Fibroblast of lung (primary cell): ENCODE results near the gene KIAA1614. TPM values are rescaled to one million over a fixed set of nuclear protein-coding genes. Genes with fewer than 3 reads are reported as not detected.

ENCODE experiments used
- DNase-seq, 2 donors: peaks; one replicate each; pipeline versions ENCODE4 v3.0.0 to v3.0.0-alpha.2; 2010; ENCODE audit warnings: low read depth in 2 of 2
- H2AFZ ChIP-seq: 2 replicates; pipeline ENCODE4 v1.5.1; 2012; ENCODE audit warnings: low read length, control low read depth, inconsistent platforms
- H3K27ac ChIP-seq: 2 replicates; pipeline ENCODE4 v1.5.1; 2011; ENCODE audit warnings: low read length, control low read depth; ENCODE audit not compliant: insufficient read depth
- H3K27me3 ChIP-seq: 2 replicates; pipeline ENCODE4 v1.5.1; 2011; ENCODE audit warnings: mild to moderate bottlenecking, low read length; ENCODE audit not compliant: control insufficient read depth, insufficient read depth
- H3K36me3 ChIP-seq: 2 replicates; pipeline ENCODE4 v1.5.1; 2011; ENCODE audit warnings: low read length; ENCODE audit not compliant: control insufficient read depth, insufficient read depth
- H3K4me1 ChIP-seq: 2 replicates; pipeline ENCODE4 v1.5.1; 2011; ENCODE audit warnings: low read length; ENCODE audit not compliant: control insufficient read depth, insufficient read depth; ENCODE audit errors: extremely low read depth
- H3K4me2 ChIP-seq: 2 replicates; pipeline ENCODE4 v1.5.1; 2011; ENCODE audit warnings: low read length, control low read depth; ENCODE audit not compliant: insufficient read depth; ENCODE audit errors: extremely low read depth
- H3K4me3 ChIP-seq, 4 experiments: fragments of 200-600 bp in 1 of 4; sonication (generic) in 1 of 4; replicated peaks in 1 of 4; 2 replicates each; pipeline ENCODE4 v1.5.1; 2011 to 2016; ENCODE audit warnings: low read length in 4 of 4, low read depth in 3 of 4, mild to moderate bottlenecking in 3 of 4, control low read depth in 2 of 4, inconsistent platforms in 1 of 4, mixed read lengths in 1 of 4; ENCODE audit not compliant: insufficient read depth in 1 of 4; ENCODE audit errors: control extremely low read depth in 1 of 4
- H3K79me2 ChIP-seq: 2 replicates; pipeline ENCODE4 v1.5.1; 2012; ENCODE audit warnings: mild to moderate bottlenecking, low read length, inconsistent platforms; ENCODE audit not compliant: control insufficient read depth, insufficient read depth
- H3K9ac ChIP-seq: 2 replicates; pipeline ENCODE4 v1.5.1; 2011; ENCODE audit warnings: mild to moderate bottlenecking, low read length, control low read depth; ENCODE audit not compliant: insufficient read depth
- H3K9me3 ChIP-seq: 2 replicates; pipeline ENCODE4 v1.5.1; 2012; ENCODE audit warnings: low read depth, low read length; ENCODE audit not compliant: control insufficient read depth, insufficient read depth
- H4K20me1 ChIP-seq: 2 replicates; pipeline ENCODE4 v1.5.1; 2011; ENCODE audit warnings: low read length; ENCODE audit not compliant: control insufficient read depth, insufficient read depth; ENCODE audit errors: extremely low read depth
- CTCF ChIP-seq, 2 donors: IDR thresholded peaks in 1 of 2; conservative IDR thresholded peaks in 1 of 2; 1 replicate in 1 of 2; 2 replicates in 1 of 2; pipeline ENCODE4 v1.5.1; 2011 to 2012; ENCODE audit warnings: low read length in 2 of 2, control low read depth in 1 of 2, inconsistent platforms in 1 of 2, low read depth in 1 of 2, mild to moderate bottlenecking in 1 of 2
- EZH2 ChIP-seq: IDR thresholded peaks from 2 replicates; pipeline ENCODE4 v1.5.1; 2012; ENCODE audit warnings: low read length, control low read depth, mild to moderate bottlenecking; ENCODE audit errors: missing control alignments
- polyA plus RNA-seq, 2 donors: library from polyadenylated mRNA; depleted of rRNA in 1 of 2; stranded (reverse) in 1 of 2; unstranded in 1 of 2; fragments of >200 nt; gene quantifications; 2 replicates each; pipeline ENCODE4 v1.2.1, GENCODE V29; 2011 to 2012; ENCODE audit warnings: missing spikeins in 1 of 2
- total RNA-seq: library from RNA; depleted of rRNA; stranded (reverse); fragments of >200 nt; gene quantifications from 2 replicates; pipeline ENCODE4 v1.2.1, GENCODE V29; 2014

KIAA1614 gene
- total and polyA plus RNA-seq, 2 donors (not counting 1 experiment from before 2014, with no cell fraction given) = 3.0 to 8.1 TPM

- TF ChIP-seq CTCF (conservative IDR thresholded peaks at IDR 0.05 in 1 of 2, IDR thresholded peaks at IDR 0.05 in 1 of 2; ENCODE audit: low read depth in 1 of 2, low read length in 2 of 2) = no peak
- no peak for TF ChIP-seq EZH2
- Histone ChIP-seq H3K9ac (no peak overlapping the region), H3K4me3 (no peak overlapping the region), H3K4me1 (no peaks in the 10 kb centered on the region), H3K27me3 (no peaks in the 10 kb centered on the region), H3K36me3 (peaks cover 1% of the 10 kb centered on the region), H4K20me1 (no peaks in the 10 kb centered on the region), H3K79me2 (no peaks in the 10 kb centered on the region), H3K4me2 (no peak overlapping the region), H2AFZ (no peak overlapping the region), H3K9me3 (no peaks in the 10 kb centered on the region), H3K27ac (no peak overlapping the region)
- no peak for DNase-seq
These were observed 27.0 kb downstream of the KIAA1614 start for GRCh38 chr1:180939711-180940103.

DNA sequence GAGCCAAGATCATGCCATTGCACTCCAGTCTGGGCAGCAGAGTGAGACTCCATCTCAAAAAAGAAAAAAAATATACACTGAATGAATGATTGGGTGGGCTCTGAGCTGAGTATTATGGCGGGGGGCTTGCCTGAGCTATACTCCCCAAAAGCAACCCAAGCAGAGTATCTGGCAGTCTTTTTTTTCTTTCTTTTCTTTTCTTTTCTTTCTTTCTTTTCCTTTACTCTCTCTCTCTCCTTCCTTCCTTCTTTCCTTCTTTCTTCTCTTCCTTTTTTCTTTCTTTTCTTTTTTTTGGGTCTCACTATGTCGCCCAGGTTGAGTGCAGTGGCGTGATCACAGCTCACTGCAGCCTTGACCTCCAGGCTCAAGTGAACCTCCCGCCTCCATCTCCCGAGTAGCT is 27.7 kb downstream of the KIAA1614 start:
- no peaks in the 10 kb centered on the region for H3K4me1 ChIP-seq
- no peak overlapping the region for H3K27ac ChIP-seq
- peaks cover 3% of the 10 kb centered on the region for H3K36me3 ChIP-seq
- no peaks in the 10 kb centered on the region for H3K27me3 ChIP-seq
- TF ChIP-seq CTCF (conservative IDR thresholded peaks at IDR 0.05 in 1 of 2, IDR thresholded peaks at IDR 0.05 in 1 of 2; ENCODE audit: low read depth in 1 of 2, low read length in 2 of 2) (no peak), EZH2 (no peak)
- no peak overlapping the region for H3K4me2 ChIP-seq
- no peaks in the 10 kb centered on the region for H3K79me2 ChIP-seq
- no peaks in the 10 kb centered on the region for H3K9me3 ChIP-seq
- no peak overlapping the region for H3K4me3 ChIP-seq
- no peaks in the 10 kb centered on the region for H4K20me1 ChIP-seq
- H2AFZ ChIP-seq = no peak overlapping the region
- no peak for DNase-seq
- H3K9ac ChIP-seq = no peak overlapping the region

DNA sequence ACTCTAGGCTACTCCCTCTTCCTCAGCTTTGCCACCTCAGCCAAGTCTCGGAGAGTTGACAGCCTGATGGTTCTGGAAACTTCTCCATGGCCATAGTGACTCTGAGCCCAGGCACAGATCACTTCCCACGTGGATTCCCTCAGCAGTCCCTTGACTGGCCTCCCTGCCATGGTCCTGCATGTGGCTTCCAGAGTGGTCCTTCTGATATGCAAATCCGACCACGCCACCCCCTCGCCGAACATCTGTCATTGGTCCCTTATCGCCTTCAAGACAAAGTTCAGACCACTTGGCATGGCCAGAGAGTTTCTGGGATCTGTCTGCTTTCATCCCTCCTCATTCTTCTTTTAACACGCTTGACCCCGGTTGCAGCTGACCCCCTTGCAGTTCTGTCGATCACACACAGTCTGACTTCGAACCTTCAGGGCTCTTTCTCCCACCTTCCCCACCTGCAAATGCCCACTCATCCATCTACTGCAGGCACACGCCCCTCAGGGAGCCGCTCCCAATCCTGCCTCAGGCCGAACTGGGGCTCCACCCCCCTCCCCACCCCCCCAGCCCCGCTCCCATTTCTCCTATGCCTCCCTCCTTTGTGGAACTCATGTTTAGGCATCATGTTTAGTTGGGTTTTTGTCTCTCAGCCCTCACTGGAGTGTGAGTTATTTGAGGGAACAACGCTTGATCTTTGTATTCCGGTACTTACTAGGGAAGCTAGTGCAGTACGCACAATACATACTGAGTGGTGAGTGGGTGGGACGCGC is 29.0 kb downstream of the KIAA1614 start:
- DNase-seq = no peak
- Histone ChIP-seq H3K4me2 (no peak overlapping the region), H2AFZ (no peak overlapping the region), H3K4me1 (no peaks in the 10 kb centered on the region), H3K36me3 (peaks cover 2% of the 10 kb centered on the region), H3K27ac (no peak overlapping the region), H3K4me3 (no peak overlapping the region), H3K79me2 (no peaks in the 10 kb centered on the region), H3K9me3 (no peaks in the 10 kb centered on the region), H4K20me1 (no peaks in the 10 kb centered on the region), H3K9ac (no peak overlapping the region), H3K27me3 (no peaks in the 10 kb centered on the region)
- TF ChIP-seq CTCF (conservative IDR thresholded peaks at IDR 0.05 in 1 of 2, IDR thresholded peaks at IDR 0.05 in 1 of 2; ENCODE audit: low read depth in 1 of 2, low read length in 2 of 2) (no peak), EZH2 (no peak)
